GM18873 (cell line): ENCODE results near the gene NFIB.

ENCODE experiments used
- ATAC-seq: cut with Tn5 transposase; IDR thresholded peaks from one replicate; pipeline ENCODE4 v1.9.1; 2021; ENCODE audit warnings: mild to moderate bottlenecking, moderate library complexity, moderate number of reproducible peaks; ENCODE audit not compliant: unreplicated experiment, low FRiP score

The NFIB gene

GRCh38 chr9:14251154-14252071 lies 62.5 kb downstream of the NFIB start:
- ATAC-seq: no peak

- ATAC-seq: no peak
Observed at GRCh38 chr9:14250794-14251153, 63.2 kb downstream of the NFIB start.

GRCh38 chr9:14249527-14249926 lies 64.4 kb downstream of the NFIB start:
- ATAC-seq: no peak

GRCh38 chr9:14248149-14248548 lies 65.8 kb downstream of the NFIB start:
- no peak for ATAC-seq

GRCh38 chr9:14247577-14247976 lies 66.4 kb downstream of the NFIB start:
- no peak for ATAC-seq

GRCh38 chr9:14246951-14247350 lies 67.0 kb downstream of the NFIB start:
- ATAC-seq: no peak

GRCh38 chr9:14245901-14246525 lies 67.9 kb downstream of the NFIB start:
- no peak for ATAC-seq

GRCh38 chr9:14243514-14244042 lies 70.4 kb downstream of the NFIB start:
- ATAC-seq: no peak

- ATAC-seq: no peak
Observed at GRCh38 chr9:14242150-14242805, 71.7 kb downstream of the NFIB start.

GRCh38 chr9:14240537-14240936 lies 73.4 kb downstream of the NFIB start:
- ATAC-seq: no peak

GRCh38 chr9:14238518-14238917 lies 75.4 kb downstream of the NFIB start:
- no peak for ATAC-seq

- no peak for ATAC-seq
Observed at GRCh38 chr9:14238079-14238478, 75.9 kb downstream of the NFIB start.

GRCh38 chr9:14236591-14236990 lies 77.3 kb downstream of the NFIB start:
- ATAC-seq: no peak

- ATAC-seq: no peak
Observed at GRCh38 chr9:14232111-14232510, 81.8 kb downstream of the NFIB start.

- no peak for ATAC-seq
Observed at GRCh38 chr9:14231196-14231990, 82.5 kb downstream of the NFIB start.

GRCh38 chr9:14228602-14229001 lies 85.3 kb downstream of the NFIB start:
- ATAC-seq: no peak

- ATAC-seq: no peak
Observed at GRCh38 chr9:14226855-14227532, 86.9 kb downstream of the NFIB start.

GRCh38 chr9:14223081-14223480 lies 90.9 kb downstream of the NFIB start:
- no peak for ATAC-seq

- ATAC-seq: no peak
Observed at GRCh38 chr9:14222149-14222835, 91.6 kb downstream of the NFIB start.
